Activated CD4-positive, alpha-beta T cell treated with anti-CD3 and anti-CD28 coated beads, Interleukin-2, amount 50 U/mL, for 1 hour (primary cell): ENCODE data around the gene LATS2.

Source experiments
- DNase-seq: peaks from one replicate; pipeline ENCODE4 v3.0.0-alpha.2; 2020

Gene LATS2

GRCh38 chr13:21046203-21046602, 15.2 kb downstream of the LATS2 start:
- DNase-seq, result no peak

DNA sequence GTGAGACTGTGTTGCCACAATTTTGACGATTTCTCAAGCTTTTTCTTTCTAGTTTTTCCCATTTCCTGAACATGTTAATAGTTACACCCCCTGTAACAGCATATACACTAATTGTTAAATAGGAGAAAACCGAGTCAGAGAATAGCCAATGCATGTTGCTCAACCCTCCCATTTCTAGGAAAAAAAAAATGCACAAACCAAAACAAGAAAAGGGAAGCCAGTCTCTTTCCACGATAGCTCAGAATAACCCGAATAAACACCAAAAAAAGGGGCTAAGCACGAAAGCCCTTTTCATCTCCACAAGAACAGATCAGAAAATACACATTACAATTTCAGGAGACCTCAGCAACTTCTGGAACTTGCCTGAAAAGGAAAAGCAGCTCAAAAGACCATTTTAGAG, 16.3 kb downstream of the LATS2 start:
- no peak for DNase-seq

GRCh38 chr13:21043898-21044297, 17.5 kb downstream of the LATS2 start:
- no peak for DNase-seq

DNA sequence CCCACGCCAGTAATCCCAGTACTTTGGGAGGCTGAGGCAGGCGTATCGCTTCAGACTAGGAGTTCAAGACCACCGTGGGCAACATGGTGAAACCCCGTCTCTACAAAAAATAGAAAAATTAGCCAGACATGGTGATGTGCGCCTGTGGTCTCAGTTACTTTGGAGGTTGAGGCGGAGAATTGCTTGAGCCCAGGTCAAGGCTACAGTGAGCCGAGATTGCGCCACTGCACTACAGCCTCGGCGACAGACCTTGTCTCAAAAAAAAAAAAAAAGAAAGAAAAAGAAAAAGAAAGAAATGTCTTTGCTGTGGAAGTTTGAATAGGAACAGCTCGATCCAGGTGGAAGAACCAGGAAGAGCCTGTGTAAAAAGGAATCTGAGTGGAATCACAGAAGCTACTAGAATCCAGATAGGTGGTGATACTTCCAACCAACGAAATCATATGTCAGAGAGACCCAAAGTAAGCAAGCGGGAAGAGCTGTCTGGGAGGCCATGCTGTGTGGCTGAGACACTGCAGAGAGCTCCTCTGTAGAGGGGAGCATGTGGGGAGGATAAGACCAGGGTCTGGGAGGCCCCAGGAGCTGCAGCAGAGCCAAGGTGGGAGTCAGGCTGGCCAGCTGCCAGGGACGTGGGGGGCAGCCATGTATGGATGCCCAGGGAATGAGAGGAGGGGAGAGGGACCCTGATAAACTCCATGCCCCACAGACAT, 21.1 kb downstream of the LATS2 start:
- DNase-seq, result no peak

DNA sequence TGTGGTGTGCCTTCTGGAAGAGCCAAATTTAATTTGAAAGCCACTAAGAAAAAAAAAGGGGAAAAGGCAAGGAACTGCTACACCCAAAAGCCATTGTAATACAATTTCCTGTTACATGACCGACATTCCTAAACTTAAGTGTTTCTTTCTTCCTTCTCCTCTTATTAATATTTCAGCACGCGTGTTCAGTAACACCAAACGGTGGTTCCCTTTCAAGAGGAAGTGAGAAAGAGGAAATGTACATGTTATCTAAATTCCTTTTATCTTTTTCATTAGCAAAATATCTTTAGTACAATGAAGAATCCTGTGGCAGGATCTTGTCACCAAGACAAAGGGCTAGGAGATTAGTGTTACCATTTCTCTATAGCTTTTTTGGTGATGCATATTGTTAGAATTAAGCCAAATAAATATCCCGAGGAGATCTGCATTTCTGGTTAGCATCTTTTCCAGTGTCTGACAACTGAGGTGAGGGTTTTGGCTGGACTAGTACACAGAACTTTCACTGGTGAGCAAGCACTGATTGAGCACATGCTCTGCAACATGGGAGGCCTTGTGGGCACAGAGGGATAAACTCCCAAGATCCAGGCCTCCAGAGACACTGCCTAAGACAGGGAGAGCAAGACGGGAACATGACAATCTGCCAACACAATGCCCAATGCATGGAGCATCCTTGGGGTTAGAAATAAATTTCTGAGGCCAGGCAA, 22.1 kb downstream of the LATS2 start:
- DNase-seq, result no peak

GRCh38 chr13:21037656-21038055, 23.7 kb downstream of the LATS2 start:
- no peak for DNase-seq

DNA sequence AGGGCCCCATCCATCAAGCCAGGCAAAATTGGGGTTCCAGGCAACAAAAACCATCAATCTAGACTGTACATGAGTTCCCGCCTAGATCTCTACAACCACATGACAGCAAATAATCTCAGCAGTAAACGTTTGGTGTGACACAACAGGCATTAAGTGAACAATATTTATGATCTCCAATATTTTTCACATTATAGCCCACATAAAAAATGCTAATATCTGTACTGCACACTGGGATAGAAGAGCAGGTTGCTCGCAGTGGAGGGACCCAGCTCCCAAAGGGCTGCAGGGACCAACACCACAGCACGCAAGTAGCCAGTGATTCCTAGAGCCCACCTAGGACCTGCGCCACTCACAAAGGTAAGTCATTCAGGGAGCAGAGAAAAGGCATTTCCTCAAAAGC, 25.9 kb downstream of the LATS2 start:
- no peak for DNase-seq

DNA sequence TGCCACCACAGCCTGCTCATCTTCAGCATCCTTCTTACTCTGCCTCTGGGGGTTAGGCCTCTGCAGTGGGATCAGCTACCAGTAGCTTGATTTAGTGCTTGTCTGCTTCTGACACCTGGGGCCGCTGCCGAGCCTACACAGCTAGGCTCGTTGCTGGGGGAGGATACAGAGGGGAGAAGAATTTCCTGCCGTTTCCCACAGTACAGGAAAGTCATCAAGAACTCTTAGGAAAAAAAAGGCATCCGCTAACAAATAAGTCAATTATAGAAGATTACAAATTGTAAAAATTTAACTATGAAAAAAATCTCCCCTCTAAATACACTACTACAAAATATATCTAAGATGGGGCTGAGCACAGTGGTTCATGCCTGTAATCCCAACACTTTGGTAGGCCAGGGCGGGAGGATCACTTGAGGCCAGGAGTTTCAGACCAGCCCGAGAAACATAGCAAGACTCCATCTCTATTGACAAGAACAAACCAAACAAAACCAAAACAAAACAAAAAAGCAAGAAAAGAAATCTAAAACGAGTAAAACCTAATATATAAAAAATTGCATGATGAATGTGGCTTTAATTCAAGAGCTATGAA, 26.7 kb downstream of the LATS2 start:
- DNase-seq, result no peak

GRCh38 chr13:21033856-21034602, 27.4 kb downstream of the LATS2 start:
- no peak for DNase-seq

DNA sequence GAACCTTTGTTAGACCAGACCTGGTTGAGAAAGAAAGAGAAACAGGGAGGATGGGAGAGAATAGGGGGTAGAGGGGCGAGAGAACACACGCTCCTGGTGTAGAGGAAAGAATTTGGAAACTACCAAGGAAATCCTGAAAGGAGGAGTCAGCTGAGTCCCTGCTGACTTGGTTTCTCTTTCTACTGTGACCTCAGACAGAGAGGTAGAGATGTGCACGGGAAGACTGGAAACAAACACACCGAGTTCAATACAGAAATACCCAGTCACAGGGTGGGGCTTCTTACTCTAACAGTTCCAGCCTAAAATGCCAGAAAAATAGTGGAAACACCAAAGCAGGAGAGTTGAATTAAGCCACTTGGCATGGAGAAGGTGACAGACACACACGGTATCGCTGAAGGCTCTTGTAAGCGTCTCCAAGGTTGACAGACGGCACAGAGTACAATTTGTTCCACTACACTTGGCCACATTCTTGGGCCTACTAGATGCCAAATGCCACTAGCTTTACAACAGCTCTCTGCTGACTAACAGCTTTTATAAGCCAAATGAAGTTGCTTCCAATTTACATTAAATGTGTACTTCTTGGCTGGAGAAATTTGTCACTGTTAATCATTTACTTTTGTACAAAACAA, 28.1 kb downstream of the LATS2 start:
- no peak for DNase-seq

GRCh38 chr13:21032656-21033055, 28.7 kb downstream of the LATS2 start:
- no peak for DNase-seq

- no peak for DNase-seq
Observed at GRCh38 chr13:21031594-21032275, 29.7 kb downstream of the LATS2 start.

- no peak for DNase-seq
Observed at GRCh38 chr13:21025539-21025938, 35.8 kb downstream of the LATS2 start.

- DNase-seq, result no peak
Observed at GRCh38 chr13:21022056-21022979, 39.1 kb downstream of the LATS2 start.

DNA sequence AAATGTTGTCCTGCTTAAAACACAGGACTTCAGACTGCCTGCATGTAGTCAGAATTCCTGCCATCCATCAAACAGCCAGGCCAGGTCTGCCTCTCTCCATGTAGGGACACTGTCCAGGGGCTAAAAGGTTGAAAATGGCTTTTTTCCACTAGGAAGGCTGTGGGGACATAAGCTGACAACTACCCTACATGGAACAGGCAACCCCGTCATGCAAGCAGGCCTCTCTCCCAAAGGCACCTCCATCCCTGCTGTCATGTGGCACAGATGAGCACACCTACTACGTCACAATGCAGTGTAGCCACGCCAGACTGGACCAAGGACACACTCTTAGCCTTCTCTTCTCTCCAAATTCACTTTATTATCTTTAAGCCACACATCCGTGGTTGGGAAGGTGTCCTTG, 40.8 kb downstream of the LATS2 start:
- DNase-seq, result no peak

DNA sequence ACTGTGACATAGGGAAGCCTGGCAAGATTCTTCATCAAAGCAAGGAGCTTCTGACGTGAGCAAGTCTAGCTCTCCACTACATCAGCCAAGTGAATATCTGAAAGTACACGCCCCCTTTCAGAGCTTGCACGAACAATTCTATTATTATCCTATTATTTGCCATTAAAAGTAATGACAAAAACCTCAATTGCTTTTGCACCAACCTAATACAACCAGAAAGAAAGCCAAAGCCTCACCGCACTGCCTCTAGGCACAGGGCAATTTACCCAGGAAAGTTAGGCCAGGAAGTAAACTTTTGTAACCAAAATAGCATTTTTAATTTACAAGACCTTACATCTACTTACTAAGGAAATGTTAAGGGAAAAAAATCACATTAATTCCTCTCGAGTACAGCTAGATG, 41.2 kb downstream of the LATS2 start:
- no peak for DNase-seq

- DNase-seq, result no peak
Observed at GRCh38 chr13:21018220-21018619, 43.2 kb downstream of the LATS2 start.

GRCh38 chr13:21016487-21016886, 44.9 kb downstream of the LATS2 start:
- DNase-seq, result no peak

GRCh38 chr13:21015284-21015683, 46.1 kb downstream of the LATS2 start:
- DNase-seq, result no peak

DNA sequence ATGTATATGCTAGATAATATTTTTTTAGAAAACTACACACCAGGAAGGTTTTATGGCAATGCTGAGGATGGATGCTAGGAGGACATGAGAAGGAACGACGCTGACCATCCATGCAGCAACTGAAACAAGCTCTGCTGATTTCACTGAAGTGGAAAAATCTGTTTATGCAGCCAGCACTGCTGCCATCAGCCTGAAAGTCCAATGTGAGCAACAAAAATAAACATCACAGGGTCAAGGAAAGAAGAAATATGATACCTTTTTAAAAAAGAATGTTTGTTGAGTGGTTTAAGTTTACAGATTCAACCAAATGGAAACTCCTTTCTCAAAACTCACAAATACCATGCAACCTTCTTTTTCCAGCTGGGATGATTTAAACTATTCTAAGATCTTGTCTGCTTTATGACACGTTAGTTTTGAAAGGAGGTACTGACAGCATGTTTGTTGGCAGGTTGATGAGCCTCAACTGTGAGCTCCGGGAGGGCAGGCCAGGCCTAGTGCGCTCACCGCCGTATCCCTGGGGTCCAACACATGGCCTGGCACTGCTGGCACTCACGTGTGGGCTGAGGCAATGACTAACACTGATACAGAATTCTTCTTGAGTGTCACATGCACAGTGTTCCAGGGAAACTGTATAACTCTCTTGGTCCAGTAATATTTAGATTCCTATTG, 46.8 kb downstream of the LATS2 start:
- no peak for DNase-seq

DNA sequence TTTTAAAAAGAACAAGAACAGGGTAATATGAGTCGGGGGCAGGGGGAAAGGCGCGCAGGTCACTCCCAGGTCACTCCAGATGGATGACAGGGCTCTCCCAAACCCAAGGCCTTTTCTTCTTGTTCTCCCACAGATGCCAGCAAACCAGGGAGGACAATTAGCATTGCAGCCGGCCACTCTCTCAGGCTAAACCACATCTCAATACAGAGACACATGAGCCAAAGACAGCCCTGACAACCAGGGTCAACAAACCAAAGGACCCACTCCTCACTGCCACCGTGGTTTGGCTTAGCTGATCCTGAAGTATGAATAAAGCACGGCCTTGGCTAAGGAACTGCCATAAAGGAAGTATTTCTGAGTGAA, 47.3 kb downstream of the LATS2 start:
- DNase-seq, result no peak
